ENCODE results near the gene TC2N.

The TC2N gene

GRCh38 chr14:91857614-91858013, 9.7 kb downstream of the TC2N start:
- no peak overlapping the region for H2AFZ ChIP-seq (ENCODE audit: low read length)
- peaks cover 36% of the 10 kb centered on the region for H3K4me1 ChIP-seq (ENCODE audit: insufficient read depth, low read length, severe bottlenecking)
- no peaks in the 10 kb centered on the region for H3K9me3 ChIP-seq (ENCODE audit: low read length)
- no peaks in the 10 kb centered on the region for H3K27me3 ChIP-seq (ENCODE audit: insufficient read depth, low read length)
- H3K9ac ChIP-seq (ENCODE audit: low read length), result no peak overlapping the region
- no peak overlapping the region for H3K27ac ChIP-seq (ENCODE audit: low read depth, low read length, poor library complexity, severe bottlenecking)
- H3K4me2 ChIP-seq (ENCODE audit: low read length), result no peak overlapping the region
- no peaks in the 10 kb centered on the region for H3K36me3 ChIP-seq (ENCODE audit: insufficient read depth, low read length)
- TF ChIP-seq EZH2 (IDR thresholded peaks at IDR 0.05; ENCODE audit: borderline replicate concordance, low read length) (no peak), CTCF (IDR thresholded peaks at IDR 0.05; ENCODE audit: low read length) (no peak)
- no peak overlapping the region for H3K4me3 ChIP-seq (ENCODE audit: low read depth, low read length, poor library complexity, severe bottlenecking)
- no peaks in the 10 kb centered on the region for H3F3A ChIP-seq (ENCODE audit: insufficient read depth, low read length)
- H4K20me1 ChIP-seq (ENCODE audit: insufficient read depth, low read length), result no peaks in the 10 kb centered on the region
- no peaks in the 10 kb centered on the region for H3K9me2 ChIP-seq (ENCODE audit: low read depth, low read length)
- no peaks in the 10 kb centered on the region for H3K79me2 ChIP-seq (ENCODE audit: insufficient read depth, low read length)

- no peaks in the 10 kb centered on the region for H3K36me3 ChIP-seq (ENCODE audit: insufficient read depth, low read length)
- no peak overlapping the region for H3K27ac ChIP-seq (ENCODE audit: low read depth, low read length, poor library complexity, severe bottlenecking)
- no peaks in the 10 kb centered on the region for H4K20me1 ChIP-seq (ENCODE audit: insufficient read depth, low read length)
- H2AFZ ChIP-seq (ENCODE audit: low read length), result no peak overlapping the region
- H3K27me3 ChIP-seq (ENCODE audit: insufficient read depth, low read length), result no peaks in the 10 kb centered on the region
- H3K4me3 ChIP-seq (ENCODE audit: low read depth, low read length, poor library complexity, severe bottlenecking), result no peak overlapping the region
- TF ChIP-seq EZH2 (IDR thresholded peaks at IDR 0.05; ENCODE audit: borderline replicate concordance, low read length), result no peak
- TF ChIP-seq CTCF (IDR thresholded peaks at IDR 0.05; ENCODE audit: low read length), result no peak
- H3F3A ChIP-seq (ENCODE audit: insufficient read depth, low read length), result no peaks in the 10 kb centered on the region
- no peak overlapping the region for H3K4me2 ChIP-seq (ENCODE audit: low read length)
- peaks cover 24% of the 10 kb centered on the region for H3K4me1 ChIP-seq (ENCODE audit: insufficient read depth, low read length, severe bottlenecking)
- H3K79me2 ChIP-seq (ENCODE audit: insufficient read depth, low read length), result no peaks in the 10 kb centered on the region
- no peak overlapping the region for H3K9ac ChIP-seq (ENCODE audit: low read length)
- no peaks in the 10 kb centered on the region for H3K9me3 ChIP-seq (ENCODE audit: low read length)
- H3K9me2 ChIP-seq (ENCODE audit: low read depth, low read length), result no peaks in the 10 kb centered on the region
Measured at GRCh38 chr14:91854327-91854934, 12.9 kb downstream of the TC2N start.

GRCh38 chr14:91851563-91851962, 15.8 kb downstream of the TC2N start:
- Histone ChIP-seq H3K9ac (ENCODE audit: low read length) (no peak overlapping the region), H2AFZ (ENCODE audit: low read length) (no peak overlapping the region), H3K9me3 (ENCODE audit: low read length) (no peaks in the 10 kb centered on the region), H3K27ac (ENCODE audit: low read depth, low read length, poor library complexity, severe bottlenecking) (no peak overlapping the region), H3K4me3 (ENCODE audit: low read depth, low read length, poor library complexity, severe bottlenecking) (no peak overlapping the region), H3F3A (ENCODE audit: insufficient read depth, low read length) (no peaks in the 10 kb centered on the region), H3K36me3 (ENCODE audit: insufficient read depth, low read length) (no peaks in the 10 kb centered on the region; the same call in 1 of the 2 replicates), H3K9me2 (ENCODE audit: low read depth, low read length) (no peaks in the 10 kb centered on the region), H3K27me3 (ENCODE audit: insufficient read depth, low read length) (no peaks in the 10 kb centered on the region), H3K79me2 (ENCODE audit: insufficient read depth, low read length) (no peaks in the 10 kb centered on the region), H4K20me1 (ENCODE audit: insufficient read depth, low read length) (no peaks in the 10 kb centered on the region), H3K4me1 (ENCODE audit: insufficient read depth, low read length, severe bottlenecking) (peaks cover 15% of the 10 kb centered on the region), H3K4me2 (ENCODE audit: low read length) (no peak overlapping the region)
- no peak for TF ChIP-seq CTCF (IDR thresholded peaks at IDR 0.05; ENCODE audit: low read length)
- no peak for TF ChIP-seq EZH2 (IDR thresholded peaks at IDR 0.05; ENCODE audit: borderline replicate concordance, low read length)
